Natural killer cell (primary cell): ENCODE results near the gene GFI1B. TPM values are rescaled to one million over a fixed set of nuclear protein-coding genes. Genes with fewer than 3 reads are reported as not detected.

Experiments
- ATAC-seq, 3 donors: fragments of 150-1000 bp in 2 of 3; fragments of 200-7000 bp in 1 of 3; cut with Tn5 transposase; 1 replicate in 1 of 3; 2 replicates in 2 of 3; pipeline ENCODE4 v1.10.0; 2021; ENCODE audit warnings: mild to moderate bottlenecking in 2 of 3, moderate library complexity in 2 of 3
- DNase-seq, 2 donors: peaks; one replicate each; pipeline versions ENCODE4 v3.0.0 to v3.0.0-alpha.2; 2013 to 2021; ENCODE audit warnings: mixed read lengths in 1 of 2
- H3K27ac ChIP-seq: one replicate; pipeline ENCODE4 v1.5.1; 2013; ENCODE audit warnings: mild to moderate bottlenecking, low read length
- H3K27me3 ChIP-seq: one replicate; pipeline ENCODE4 v1.6.1; 2013; ENCODE audit warnings: low read length; ENCODE audit not compliant: control insufficient read depth, insufficient read depth
- H3K36me3 ChIP-seq: one replicate; pipeline ENCODE4 v1.6.1; 2013; ENCODE audit warnings: low read length; ENCODE audit not compliant: control insufficient read depth, insufficient read depth
- H3K4me1 ChIP-seq: one replicate; pipeline ENCODE4 v1.6.1; 2013; ENCODE audit warnings: low read length; ENCODE audit not compliant: control insufficient read depth, insufficient read depth
- H3K4me3 ChIP-seq: one replicate; pipeline ENCODE4 v1.5.1; 2013; ENCODE audit warnings: low read length
- H3K9me3 ChIP-seq: one replicate; pipeline ENCODE4 v1.6.1; 2013; ENCODE audit warnings: low read length; ENCODE audit not compliant: control insufficient read depth, insufficient read depth
- H3K27ac Mint-ChIP-seq, 2 donors: one replicate each; pipeline ENCODE4 v1.8.0; 2022; ENCODE audit warnings: mild to moderate bottlenecking in 2 of 2, mixed read lengths in 2 of 2, moderate library complexity in 1 of 2
- H3K27me3 Mint-ChIP-seq, 2 donors: one replicate each; pipeline ENCODE4 v1.8.0; 2022; ENCODE audit warnings: low read depth in 2 of 2, mixed read lengths in 2 of 2
- H3K36me3 Mint-ChIP-seq: one replicate; pipeline ENCODE4 v1.8.0; 2022; ENCODE audit warnings: mixed read lengths
- H3K4me1 Mint-ChIP-seq, 2 donors: one replicate each; pipeline ENCODE4 v1.8.0; 2022; ENCODE audit warnings: mixed read lengths in 2 of 2
- H3K4me3 Mint-ChIP-seq: one replicate; pipeline ENCODE4 v1.8.0; 2022; ENCODE audit warnings: mild to moderate bottlenecking, moderate library complexity, mixed read lengths
- H3K9me3 Mint-ChIP-seq, 2 donors: one replicate each; pipeline ENCODE4 v1.8.0; 2022; ENCODE audit warnings: mixed read lengths in 2 of 2
- WGBS: methylation state at CpG from one replicate; pipeline ENCODE4 v1.1.7; 2013; ENCODE audit warnings: missing lambda C conversion rate; ENCODE audit not compliant: insufficient coverage; 5-methylcytosine and 5-hydroxymethylcytosine counted together
- intact Hi-C: fragments of 100-400 bp; cut with micrococcal nuclease; formaldehyde crosslinking; loops from one replicate; pipeline ENCODE4 v1.14.2; 2022
- total RNA-seq, 4 donors: library from RNA; stranded (reverse); fragments of 120-200 nt in 1 of 4; gene quantifications; one replicate each; pipeline versions ENCODE4 v1.2.3 to v1.2.4, GENCODE V29; 2013 to 2022
- TF ChIP-seq, protein P1 (sequence below): fragments of 200-600 bp; IDR thresholded peaks from one replicate; pipeline ENCODE4 v1.8.0; 2022; ENCODE audit warnings: antibody characterized with exemption

The GFI1B gene
- total RNA-seq, 3 donors from 2014 or later (not counting 1 experiment from before 2014, with no cell fraction given), result 0.41 to 3.3 (median 2.8) TPM

GRCh38 chr9:133030317-133031129 is 52.0 kb downstream of the GFI1B start, which contains the start of gene GTF3C5:
GTF3C5 (plus strand) TSS chr9:133030997; CDS start chr9:133031012, 15 bp downstream.
- WGBS, result under 1% methylated on average over 63 of the region's 63 CpGs
- ATAC-seq (peak; percentile 95 to 99 (median 95)), DNase-seq (peak; percentile 90 to 97)
- intact Hi-C loops, result no loop called here
- Mint-ChIP-seq H3K4me1 (peaks cover 29 to 49% of the 10 kb centered on the region in 2 donors), H3K4me3 (peak within 1 kb of the TSS; percentile 98), H3K27me3 (no peaks in the 10 kb centered on the region), H3K36me3 (no peaks in the 10 kb centered on the region), H3K27ac (peak within 1 kb of the TSS; percentile 95 to 98), H3K9me3 (no peaks in the 10 kb centered on the region)
- Histone ChIP-seq H3K27ac (peak within 1 kb of the TSS; percentile 90), H3K36me3 (peaks cover 3% of the 10 kb centered on the region), H3K4me3 (peak within 1 kb of the TSS; percentile 89), H3K4me1 (peaks cover 24% of the 10 kb centered on the region), H3K9me3 (no peaks in the 10 kb centered on the region), H3K27me3 (no peaks in the 10 kb centered on the region)
- TF ChIP-seq, protein P1, sequence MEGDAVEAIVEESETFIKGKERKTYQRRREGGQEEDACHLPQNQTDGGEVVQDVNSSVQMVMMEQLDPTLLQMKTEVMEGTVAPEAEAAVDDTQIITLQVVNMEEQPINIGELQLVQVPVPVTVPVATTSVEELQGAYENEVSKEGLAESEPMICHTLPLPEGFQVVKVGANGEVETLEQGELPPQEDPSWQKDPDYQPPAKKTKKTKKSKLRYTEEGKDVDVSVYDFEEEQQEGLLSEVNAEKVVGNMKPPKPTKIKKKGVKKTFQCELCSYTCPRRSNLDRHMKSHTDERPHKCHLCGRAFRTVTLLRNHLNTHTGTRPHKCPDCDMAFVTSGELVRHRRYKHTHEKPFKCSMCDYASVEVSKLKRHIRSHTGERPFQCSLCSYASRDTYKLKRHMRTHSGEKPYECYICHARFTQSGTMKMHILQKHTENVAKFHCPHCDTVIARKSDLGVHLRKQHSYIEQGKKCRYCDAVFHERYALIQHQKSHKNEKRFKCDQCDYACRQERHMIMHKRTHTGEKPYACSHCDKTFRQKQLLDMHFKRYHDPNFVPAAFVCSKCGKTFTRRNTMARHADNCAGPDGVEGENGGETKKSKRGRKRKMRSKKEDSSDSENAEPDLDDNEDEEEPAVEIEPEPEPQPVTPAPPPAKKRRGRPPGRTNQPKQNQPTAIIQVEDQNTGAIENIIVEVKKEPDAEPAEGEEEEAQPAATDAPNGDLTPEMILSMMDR, result no peak

- ATAC-seq (no peak), DNase-seq (no peak)
- Mint-ChIP-seq H3K27me3 (no peaks in the 10 kb centered on the region), H3K9me3 (no peaks in the 10 kb centered on the region), H3K27ac (peak overlapping the region; percentile 95 to 98), H3K4me3 (peak overlapping the region; percentile 98), H3K36me3 (no peaks in the 10 kb centered on the region), H3K4me1 (peaks cover 30 to 49% of the 10 kb centered on the region in 2 donors)
- Histone ChIP-seq H3K4me3 (peak overlapping the region; percentile 89), H3K27ac (peak overlapping the region; percentile 58), H3K36me3 (peaks cover 5% of the 10 kb centered on the region), H3K4me1 (peaks cover 24% of the 10 kb centered on the region), H3K27me3 (no peaks in the 10 kb centered on the region), H3K9me3 (no peaks in the 10 kb centered on the region)
- TF ChIP-seq, protein P1, result no peak
- under 1% methylated on average over 16 of the region's 16 CpGs for WGBS
- intact Hi-C loops, result no loop called here
These were observed 52.6 kb downstream of the GFI1B start for GRCh38 chr9:133031130-133031422.

DNA sequence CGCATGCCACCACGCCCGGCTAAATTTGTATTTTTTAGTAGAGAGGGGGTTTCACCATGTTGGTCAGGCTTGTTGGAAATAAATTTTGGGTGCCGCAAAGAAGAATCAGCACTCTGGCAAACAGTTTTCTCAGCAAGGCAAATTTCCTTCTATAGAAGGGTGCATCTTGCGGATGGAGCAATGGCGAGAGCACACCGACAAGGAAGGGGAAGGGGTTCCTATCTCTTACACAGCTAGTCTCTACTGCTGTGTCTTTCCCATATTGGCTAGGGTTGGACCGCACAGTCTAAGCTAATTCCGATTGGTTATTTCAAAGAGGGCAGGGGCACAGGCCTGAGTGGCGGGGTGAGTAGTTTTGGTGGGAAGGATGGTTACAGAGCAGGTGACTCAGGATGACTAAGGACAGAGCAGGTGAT is 53.0 kb downstream of the GFI1B start:
- Mint-ChIP-seq H3K9me3 (no peaks in the 10 kb centered on the region), H3K4me3 (peak overlapping the region; percentile 98), H3K4me1 (peaks cover 34 to 49% of the 10 kb centered on the region in 2 donors), H3K27me3 (no peaks in the 10 kb centered on the region), H3K36me3 (no peaks in the 10 kb centered on the region), H3K27ac (peak overlapping the region; percentile 95 to 98)
- H3K27ac ChIP-seq, result no peak overlapping the region
- no peaks in the 10 kb centered on the region for H3K9me3 ChIP-seq
- intact Hi-C loops, result no loop called here
- no peaks in the 10 kb centered on the region for H3K27me3 ChIP-seq
- DNase-seq, result no peak
- H3K4me3 ChIP-seq, result peak overlapping the region; percentile 89
- TF ChIP-seq, protein P1, result no peak
- ATAC-seq, result no peak
- WGBS, result 75% methylated on average over 10 of the region's 10 CpGs
- H3K4me1 ChIP-seq, result peaks cover 24% of the 10 kb centered on the region
- H3K36me3 ChIP-seq, result peaks cover 5% of the 10 kb centered on the region
